Skeletal muscle satellite cell (primary cell): ENCODE results near the gene PCDHGA8.
"Not testable (repeated sequence)": the region's sequence is repeated elsewhere in the genome, so short reads cannot be mapped to it uniquely, and the experiment has no call there.

Experiments used
- H3K27me3 ChIP-seq: 2 replicates; pipeline ENCODE4 v1.7.0; 2013; ENCODE audit warnings: low read length; ENCODE audit not compliant: control insufficient read depth, insufficient read depth
- H3K36me3 ChIP-seq: 2 replicates; pipeline ENCODE4 v1.7.0; 2013; ENCODE audit warnings: mild to moderate bottlenecking, control low read depth, low read length; ENCODE audit not compliant: insufficient read depth
- H3K4me1 ChIP-seq: 2 replicates; pipeline ENCODE4 v1.7.0; 2013; ENCODE audit warnings: low read length; ENCODE audit not compliant: control insufficient read depth, insufficient read depth
- H3K4me2 ChIP-seq: 2 replicates; pipeline ENCODE4 v1.7.0; 2013; ENCODE audit warnings: mild to moderate bottlenecking, low read length
- H3K4me3 ChIP-seq: 2 replicates; pipeline ENCODE4 v1.7.0; 2013; ENCODE audit warnings: low read length
- H3K9ac ChIP-seq: 2 replicates; pipeline ENCODE4 v1.7.0; 2013; ENCODE audit warnings: mild to moderate bottlenecking, low read depth, low read length, moderate library complexity
- H3K9me3 ChIP-seq: replicated peaks from 2 replicates; pipeline ENCODE4 v1.7.0; 2013; ENCODE audit warnings: mild to moderate bottlenecking, control low read depth, low read length

PCDHGA8 gene

GRCh38 chr5:141373673-141374317, 18.6 kb upstream of the PCDHGA8 start, which contains the start of gene PCDHGA6:
PCDHGA6 (plus strand) TSS chr5:141373891; CDS start chr5:141374084, 193 bp downstream.
- Histone ChIP-seq H3K9ac (no peak within 1 kb of the TSS), H3K27me3 (no peaks in the 10 kb centered on the region), H3K4me3 (peak within 1 kb of the TSS; percentile 64), H3K4me2 (peak within 1 kb of the TSS; percentile 74), H3K4me1 (no peaks in the 10 kb centered on the region), H3K36me3 (peaks cover 3% of the 10 kb centered on the region), H3K9me3 (peaks cover 38% of the 10 kb centered on the region)

DNA sequence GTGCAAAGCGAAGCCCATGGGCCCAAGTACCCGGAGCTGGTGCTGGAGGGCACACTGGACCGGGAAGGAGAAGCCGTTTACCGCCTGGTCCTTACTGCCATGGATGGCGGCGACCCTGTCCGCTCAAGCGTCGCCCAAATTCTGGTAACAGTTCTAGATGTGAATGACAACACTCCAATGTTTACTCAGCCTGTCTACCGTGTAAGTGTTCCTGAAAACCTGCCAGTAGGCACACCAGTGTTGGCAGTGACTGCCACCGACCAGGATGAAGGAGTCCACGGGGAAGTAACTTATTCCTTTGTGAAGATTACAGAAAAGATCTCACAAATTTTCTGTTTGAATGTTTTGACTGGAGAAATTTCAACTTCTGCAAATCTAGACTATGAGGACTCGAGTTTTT, 17.8 kb upstream of the PCDHGA8 start:
- Histone ChIP-seq H3K27me3 (no peaks in the 10 kb centered on the region), H3K4me2 (peak overlapping the region; percentile 74), H3K4me3 (peak overlapping the region; percentile 64), H3K4me1 (no peaks in the 10 kb centered on the region), H3K9me3 (peaks cover 38% of the 10 kb centered on the region), H3K36me3 (peaks cover 3% of the 10 kb centered on the region), H3K9ac (no peak overlapping the region)

DNA sequence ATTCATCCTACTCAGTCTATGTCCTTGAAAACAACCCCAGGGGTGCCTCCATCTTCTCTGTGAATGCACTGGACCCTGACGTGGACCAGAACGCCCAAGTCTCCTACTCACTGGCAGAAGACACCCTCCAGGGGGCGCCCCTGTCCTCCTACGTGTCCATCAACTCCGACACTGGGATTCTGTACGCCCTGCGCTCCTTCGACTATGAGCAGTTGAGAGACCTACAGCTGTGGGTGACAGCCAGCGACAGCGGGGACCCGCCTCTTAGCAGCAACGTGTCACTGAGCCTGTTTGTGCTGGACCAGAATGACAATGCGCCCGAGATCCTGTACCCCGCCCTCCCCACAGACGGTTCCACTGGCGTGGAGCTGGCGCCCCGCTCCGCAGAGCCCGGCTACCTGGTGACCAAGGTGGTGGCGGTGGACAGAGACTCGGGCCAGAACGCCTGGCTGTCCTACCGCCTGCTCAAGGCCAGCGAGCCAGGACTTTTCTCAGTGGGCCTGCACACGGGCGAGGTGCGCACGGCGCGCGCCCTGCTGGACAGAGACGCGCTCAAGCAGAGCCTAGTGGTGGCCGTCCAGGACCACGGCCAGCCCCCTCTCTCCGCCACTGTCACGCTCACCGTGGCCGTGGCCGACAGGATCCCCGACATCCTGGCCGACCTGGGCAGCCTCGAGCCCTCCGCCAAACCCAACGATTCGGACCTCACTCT, 16.8 kb upstream of the PCDHGA8 start:
- peaks cover 37% of the 10 kb centered on the region for H3K9me3 ChIP-seq
- not testable (repeated sequence) for H3K9ac ChIP-seq, H3K27me3 ChIP-seq, H3K4me1 ChIP-seq, H3K4me3 ChIP-seq, H3K4me2 ChIP-seq, H3K36me3 ChIP-seq

GRCh38 chr5:141382469-141383294, 9.8 kb upstream of the PCDHGA8 start, which contains the start of gene PCDHGA7:
PCDHGA7 (plus strand) TSS chr5:141382742; CDS start chr5:141382900, 158 bp downstream.
- Histone ChIP-seq H3K9me3 (peaks cover 7% of the 10 kb centered on the region), H3K4me3 (peak within 1 kb of the TSS; percentile 74), H3K9ac (peak within 1 kb of the TSS; percentile 62), H3K36me3 (no peaks in the 10 kb centered on the region), H3K4me1 (no peaks in the 10 kb centered on the region), H3K4me2 (peak within 1 kb of the TSS; percentile 57), H3K27me3 (no peaks in the 10 kb centered on the region)

GRCh38 chr5:141383345-141383744, 9.1 kb upstream of the PCDHGA8 start:
- H3K27me3 ChIP-seq: no peaks in the 10 kb centered on the region
- no peaks in the 10 kb centered on the region for H3K4me1 ChIP-seq
- H3K9ac ChIP-seq: peak overlapping the region; percentile 62
- H3K4me3 ChIP-seq: peak overlapping the region; percentile 74
- H3K9me3 ChIP-seq: peaks cover 8% of the 10 kb centered on the region
- no peaks in the 10 kb centered on the region for H3K36me3 ChIP-seq
- H3K4me2 ChIP-seq: peak overlapping the region; percentile 57

- no peak overlapping the region for H3K4me3 ChIP-seq
- H3K27me3 ChIP-seq: no peaks in the 10 kb centered on the region
- H3K9me3 ChIP-seq: peaks cover 21% of the 10 kb centered on the region
- no peaks in the 10 kb centered on the region for H3K36me3 ChIP-seq
- no peak overlapping the region for H3K9ac ChIP-seq
- H3K4me2 ChIP-seq: no peak overlapping the region
- no peaks in the 10 kb centered on the region for H3K4me1 ChIP-seq
Observed at GRCh38 chr5:141384471-141385267, 7.8 kb upstream of the PCDHGA8 start.

DNA sequence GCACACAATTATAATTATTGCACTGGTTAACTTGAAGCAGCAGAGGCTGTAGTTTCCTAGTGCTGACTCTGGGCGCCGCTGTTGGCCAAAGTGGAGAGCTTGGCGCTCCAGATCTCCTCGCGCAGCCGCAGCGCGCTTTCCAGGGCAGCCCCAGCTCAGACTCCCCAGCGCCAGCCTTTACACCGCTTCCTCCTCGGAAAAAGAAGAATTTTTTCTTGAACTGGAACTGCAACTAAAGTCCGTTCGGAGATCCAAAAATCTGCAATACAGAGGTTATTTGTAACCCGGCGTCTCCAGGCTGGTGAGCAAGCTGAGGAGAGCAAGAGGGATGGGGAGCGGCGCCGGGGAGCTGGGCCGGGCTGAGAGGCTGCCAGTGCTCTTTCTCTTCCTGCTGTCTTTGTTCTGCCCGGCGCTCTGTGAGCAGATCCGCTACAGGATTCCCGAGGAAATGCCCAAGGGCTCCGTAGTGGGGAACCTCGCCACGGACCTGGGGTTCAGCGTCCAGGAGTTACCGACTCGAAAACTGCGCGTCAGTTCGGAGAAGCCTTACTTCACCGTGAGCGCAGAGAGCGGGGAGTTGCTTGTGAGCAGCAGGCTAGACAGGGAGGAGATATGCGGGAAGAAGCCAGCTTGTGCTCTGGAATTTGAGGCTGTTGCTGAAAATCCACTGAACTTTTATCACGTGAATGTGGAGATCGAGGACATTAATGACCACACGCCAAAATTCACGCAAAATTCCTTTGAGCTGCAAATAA, 4.7 kb upstream of the PCDHGA8 start, which contains the start of gene PCDHGB4:
PCDHGB4 (plus strand) TSS at position 142 of the 755 bp plus-strand sequence; CDS start at position 329, 187 bp downstream.
- not testable (repeated sequence) for H3K27me3 ChIP-seq, H3K36me3 ChIP-seq
- H3K4me3 ChIP-seq: peak within 1 kb of the TSS; percentile 44

GRCh38 chr5:141388661-141389060, 3.8 kb upstream of the PCDHGA8 start:
- peaks cover 5% of the 10 kb centered on the region for H3K36me3 ChIP-seq
- no peak overlapping the region for H3K9ac ChIP-seq
- H3K27me3 ChIP-seq: no peaks in the 10 kb centered on the region
- H3K9me3 ChIP-seq: peaks cover 32% of the 10 kb centered on the region
- no peak overlapping the region for H3K4me3 ChIP-seq
- H3K4me1 ChIP-seq: no peaks in the 10 kb centered on the region
- no peak overlapping the region for H3K4me2 ChIP-seq

More for the DNA sequence above, 4.7 kb upstream of the PCDHGA8 start, which contains the start of gene PCDHGB4:
- Histone ChIP-seq H3K9me3 (peaks cover 28% of the 10 kb centered on the region), H3K4me2 (peak within 1 kb of the TSS; percentile 54)
- H3K9ac ChIP-seq, H3K4me1 ChIP-seq: not testable (repeated sequence)

- Histone ChIP-seq H3K4me1 (no peaks in the 10 kb centered on the region), H3K9ac (no peak overlapping the region), H3K4me3 (no peak overlapping the region), H3K4me2 (no peak overlapping the region), H3K27me3 (no peaks in the 10 kb centered on the region), H3K9me3 (peaks cover 35% of the 10 kb centered on the region), H3K36me3 (peaks cover 5% of the 10 kb centered on the region)
Observed at GRCh38 chr5:141389153-141390042, 3.0 kb upstream of the PCDHGA8 start.
